ENCODE measurements around the gene TEKT5.

TEKT5 gene

GRCh38 chr16:10612649-10613179, 82.0 kb downstream of the TEKT5 start:
- H3K27ac ChIP-seq (ENCODE audit: low read depth, low read length): no peak overlapping the region
- no peak overlapping the region for H3K4me3 ChIP-seq (ENCODE audit: insufficient read depth, low read length, poor library complexity, severe bottlenecking)
- no peaks in the 10 kb centered on the region for H3K79me2 ChIP-seq (ENCODE audit: insufficient read depth, low read length)
- no peak overlapping the region for H3K4me2 ChIP-seq (ENCODE audit: low read depth, low read length, poor library complexity, severe bottlenecking)
- H3K9ac ChIP-seq (ENCODE audit: low read length): no peak overlapping the region
- H3K36me3 ChIP-seq (ENCODE audit: low read length): no peaks in the 10 kb centered on the region
- H3K9me2 ChIP-seq (replicated peaks; ENCODE audit: insufficient read depth, low read length): no peaks in the 10 kb centered on the region
- no peaks in the 10 kb centered on the region for H3K9me3 ChIP-seq (ENCODE audit: insufficient read depth, low read length)
- no peak overlapping the region for H2AFZ ChIP-seq (ENCODE audit: low read depth, low read length, severe bottlenecking)
- no peak for TF ChIP-seq CTCF (IDR thresholded peaks at IDR 0.05; ENCODE audit: insufficient read depth, low read length, poor library complexity, severe bottlenecking)
- TF ChIP-seq EZH2phosphoT487 (conservative IDR thresholded peaks at IDR 0.05; ENCODE audit: low read length): no peak
- no peaks in the 10 kb centered on the region for H3K27me3 ChIP-seq (ENCODE audit: low read length)
- no peaks in the 10 kb centered on the region for H3F3A ChIP-seq (ENCODE audit: insufficient read depth)
- H4K20me1 ChIP-seq (ENCODE audit: low read depth, low read length): no peaks in the 10 kb centered on the region

- H3K4me3 ChIP-seq (ENCODE audit: insufficient read depth, low read length, poor library complexity, severe bottlenecking): no peak overlapping the region
- no peak overlapping the region for H3K4me2 ChIP-seq (ENCODE audit: low read depth, low read length, poor library complexity, severe bottlenecking)
- H3K9me3 ChIP-seq (ENCODE audit: insufficient read depth, low read length): no peaks in the 10 kb centered on the region
- no peaks in the 10 kb centered on the region for H3K79me2 ChIP-seq (ENCODE audit: insufficient read depth, low read length)
- H2AFZ ChIP-seq (ENCODE audit: low read depth, low read length, severe bottlenecking): no peak overlapping the region
- H4K20me1 ChIP-seq (ENCODE audit: low read depth, low read length): no peaks in the 10 kb centered on the region
- H3K9me2 ChIP-seq (replicated peaks; ENCODE audit: insufficient read depth, low read length): no peaks in the 10 kb centered on the region
- H3K9ac ChIP-seq (ENCODE audit: low read length): no peak overlapping the region
- H3K36me3 ChIP-seq (ENCODE audit: low read length): no peaks in the 10 kb centered on the region
- no peak for TF ChIP-seq EZH2phosphoT487 (conservative IDR thresholded peaks at IDR 0.05; ENCODE audit: low read length)
- no peak for TF ChIP-seq CTCF (IDR thresholded peaks at IDR 0.05; ENCODE audit: insufficient read depth, low read length, poor library complexity, severe bottlenecking)
- H3F3A ChIP-seq (ENCODE audit: insufficient read depth): no peaks in the 10 kb centered on the region
- no peak overlapping the region for H3K27ac ChIP-seq (ENCODE audit: low read depth, low read length)
- no peaks in the 10 kb centered on the region for H3K27me3 ChIP-seq (ENCODE audit: low read length)
These were observed 82.8 kb downstream of the TEKT5 start for GRCh38 chr16:10611825-10612342.

- Histone ChIP-seq H3K36me3 (ENCODE audit: low read length) (no peaks in the 10 kb centered on the region), H3K9me3 (ENCODE audit: insufficient read depth, low read length) (no peaks in the 10 kb centered on the region), H3K9ac (ENCODE audit: low read length) (no peak overlapping the region), H3K4me3 (ENCODE audit: insufficient read depth, low read length, poor library complexity, severe bottlenecking) (no peak overlapping the region), H3K27ac (ENCODE audit: low read depth, low read length) (no peak overlapping the region), H4K20me1 (ENCODE audit: low read depth, low read length) (no peaks in the 10 kb centered on the region), H3K79me2 (ENCODE audit: insufficient read depth, low read length) (no peaks in the 10 kb centered on the region), H3K9me2 (replicated peaks; ENCODE audit: insufficient read depth, low read length) (no peaks in the 10 kb centered on the region), H3K4me2 (ENCODE audit: low read depth, low read length, poor library complexity, severe bottlenecking) (no peak overlapping the region), H2AFZ (ENCODE audit: low read depth, low read length, severe bottlenecking) (no peak overlapping the region), H3F3A (ENCODE audit: insufficient read depth) (no peaks in the 10 kb centered on the region), H3K27me3 (ENCODE audit: low read length) (no peaks in the 10 kb centered on the region)
- TF ChIP-seq CTCF (IDR thresholded peaks at IDR 0.05; ENCODE audit: insufficient read depth, low read length, poor library complexity, severe bottlenecking): no peak
These were observed 84.1 kb downstream of the TEKT5 start for GRCh38 chr16:10610499-10611184.

Data from SU-DHL-6 (cell line).